GM19397 (cell line): Measurements from ENCODE around the gene CDC34.

ENCODE experiments used
- ATAC-seq: cut with Tn5 transposase; IDR thresholded peaks from one replicate; pipeline ENCODE4 v1.9.1; 2021; ENCODE audit warnings: mild to moderate bottlenecking, moderate library complexity; ENCODE audit not compliant: unreplicated experiment

Gene CDC34

GRCh38 chr19:540867-541637 is 9.5 kb downstream of the CDC34 start:
- no peak for ATAC-seq

- ATAC-seq: no peak
These were observed 10.1 kb downstream of the CDC34 start for GRCh38 chr19:541699-542098.

GRCh38 chr19:542173-542866 is 10.8 kb downstream of the CDC34 start:
- ATAC-seq: no peak

- ATAC-seq: no peak
These were observed 12.5 kb downstream of the CDC34 start, which contains the start of gene GZMM for GRCh38 chr19:543910-544608. Gene GZMM, plus strand, starts transcription at chr19:544053. Its CDS starts 19 bp downstream, at chr19:544072.

GRCh38 chr19:547117-547516 is 15.6 kb downstream of the CDC34 start:
- no peak for ATAC-seq

- ATAC-seq: no peak
These were observed 16.5 kb downstream of the CDC34 start for GRCh38 chr19:547836-548720.

- ATAC-seq: no peak
These were observed 17.6 kb downstream of the CDC34 start for GRCh38 chr19:548886-549830.

- no peak for ATAC-seq
These were observed 23.3 kb downstream of the CDC34 start for GRCh38 chr19:554817-555216.

- no peak for ATAC-seq
These were observed 23.9 kb downstream of the CDC34 start for GRCh38 chr19:555474-555808.

GRCh38 chr19:556611-557382 is 25.2 kb downstream of the CDC34 start:
- no peak for ATAC-seq

GRCh38 chr19:558770-559439 is 27.3 kb downstream of the CDC34 start:
- ATAC-seq: no peak

- no peak for ATAC-seq
These were observed 28.6 kb downstream of the CDC34 start for GRCh38 chr19:560121-560520.

- ATAC-seq: no peak
These were observed 34.8 kb downstream of the CDC34 start for GRCh38 chr19:566403-566802.

- ATAC-seq: no peak
These were observed 35.3 kb downstream of the CDC34 start for GRCh38 chr19:566844-567243.

- ATAC-seq: no peak
These were observed 35.8 kb downstream of the CDC34 start for GRCh38 chr19:567296-567900.

GRCh38 chr19:570251-570686 is 38.7 kb downstream of the CDC34 start:
- ATAC-seq: no peak

- no peak for ATAC-seq
These were observed 39.5 kb downstream of the CDC34 start for GRCh38 chr19:570937-571565.

- ATAC-seq: no peak
These were observed 40.0 kb downstream of the CDC34 start for GRCh38 chr19:571566-571974.
